Measurements from ENCODE around the gene RSRC2.

DNA sequence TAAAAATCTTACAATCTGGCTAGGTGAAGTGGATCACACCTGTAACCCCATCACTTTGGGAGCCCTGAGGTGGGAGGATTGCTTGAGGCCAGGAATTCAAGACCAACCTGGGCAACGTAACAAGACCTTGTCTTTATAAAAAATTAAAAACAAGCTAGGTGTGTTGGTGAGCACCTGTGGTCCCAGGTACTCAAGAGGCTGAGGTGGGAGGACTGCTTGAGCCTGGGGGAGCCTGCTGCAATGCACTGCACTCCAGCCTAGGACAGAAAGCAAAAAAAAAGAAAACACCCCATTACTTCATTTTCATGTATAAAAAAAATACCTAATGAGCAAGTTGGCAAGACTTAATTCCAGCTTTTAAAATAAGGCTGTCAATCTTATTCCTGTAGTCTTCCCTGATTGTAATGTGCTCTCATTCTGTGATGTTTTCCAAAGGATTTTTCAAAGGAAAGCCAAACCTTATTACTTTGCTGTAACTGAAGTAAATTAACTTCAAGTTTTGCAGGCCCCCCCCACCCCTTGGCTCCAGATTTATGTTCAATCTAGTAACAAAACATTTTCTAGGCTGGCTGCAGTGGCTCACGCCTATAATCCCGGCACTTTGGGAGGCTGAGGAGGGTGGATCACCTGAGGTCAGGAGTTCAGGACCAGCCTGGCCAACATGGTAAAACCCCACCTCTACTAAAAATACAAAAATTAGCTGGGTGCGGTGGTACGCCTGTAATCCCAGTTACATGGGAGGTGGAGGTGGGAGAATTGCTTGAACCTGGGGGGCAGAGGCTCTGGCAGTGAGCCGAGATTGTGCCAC is 22.7 kb downstream of the RSRC2 start:
- no peak for TF ChIP-seq YY1 (IDR thresholded peaks at IDR 0.05; ENCODE audit: insufficient read depth, insufficient read length)
- TF ChIP-seq ZNF274 (IDR thresholded peaks at IDR 0.05; ENCODE audit: low read depth, low read length), result no peak

Measured in NT2/D1 (cell line).